GM18519 (cell line): ENCODE measurements around the gene SEBOX.

ENCODE experiments used
- ATAC-seq: cut with Tn5 transposase; IDR thresholded peaks from one replicate; pipeline ENCODE4 v1.9.1; 2021; ENCODE audit warnings: mild to moderate bottlenecking, moderate library complexity; ENCODE audit not compliant: unreplicated experiment, low FRiP score

The SEBOX gene

DNA sequence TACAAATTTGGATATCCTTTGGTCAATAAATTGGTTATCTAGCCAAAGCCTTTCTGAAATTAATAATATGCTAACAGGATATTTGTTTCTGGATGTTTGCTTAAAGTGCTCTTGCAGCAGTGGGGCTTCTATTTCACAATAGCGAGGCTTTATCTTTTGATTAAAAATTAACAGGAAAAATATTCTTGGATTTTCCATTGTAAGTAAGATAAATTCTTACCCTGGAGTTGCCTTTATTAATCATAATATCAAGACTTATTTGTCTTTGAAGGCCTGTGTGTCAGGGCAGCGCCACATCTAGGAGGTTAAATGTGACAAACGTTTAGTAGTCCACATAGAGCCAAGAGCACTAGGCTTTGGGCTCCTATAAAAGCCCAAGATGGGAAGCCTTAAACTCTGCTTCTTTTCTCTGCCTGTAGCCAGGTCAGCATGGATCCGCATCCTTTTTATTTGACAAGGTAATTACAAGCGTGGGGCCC lies 40.7 kb downstream of the SEBOX start:
- ATAC-seq = no peak

DNA sequence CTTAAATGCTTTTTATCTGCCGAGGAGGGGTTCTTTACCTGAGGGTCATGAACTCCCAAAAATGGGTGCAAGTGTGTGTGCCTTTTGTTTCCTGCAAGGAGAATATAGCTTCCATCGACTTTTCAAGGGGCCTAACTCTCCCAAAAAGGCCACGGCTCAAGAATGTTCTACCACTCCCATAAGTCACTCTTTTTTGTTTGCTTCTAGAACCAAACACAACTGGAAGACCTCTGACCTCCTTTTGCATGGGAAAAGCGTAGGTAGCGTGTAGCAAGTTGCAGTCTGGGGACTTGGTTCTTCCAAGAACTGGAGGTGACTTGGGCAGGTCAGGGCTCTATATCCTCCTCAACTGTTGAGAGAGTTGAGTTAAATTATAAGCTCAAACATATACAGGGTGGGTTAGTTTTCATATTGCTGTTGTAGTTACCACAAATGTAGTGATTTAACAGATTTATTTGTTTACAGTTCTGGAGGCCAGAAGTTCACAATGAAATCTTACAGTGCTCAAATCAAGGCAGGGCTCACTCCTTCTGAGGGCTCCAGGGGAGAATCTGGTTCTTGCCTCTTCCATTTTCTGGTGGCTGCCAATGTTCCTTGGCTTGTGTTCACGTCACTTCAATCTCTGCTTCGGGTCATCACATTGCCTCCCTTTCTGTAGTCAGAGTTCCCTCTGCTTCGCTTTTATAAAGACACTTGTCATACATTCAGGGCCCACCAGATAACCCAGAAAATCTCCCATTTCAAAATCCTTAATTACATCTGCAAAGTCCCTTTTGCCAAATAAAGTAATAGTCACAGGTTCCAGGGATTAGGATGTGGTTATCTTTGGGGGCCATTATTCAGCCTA lies 44.6 kb downstream of the SEBOX start:
- no peak for ATAC-seq

DNA sequence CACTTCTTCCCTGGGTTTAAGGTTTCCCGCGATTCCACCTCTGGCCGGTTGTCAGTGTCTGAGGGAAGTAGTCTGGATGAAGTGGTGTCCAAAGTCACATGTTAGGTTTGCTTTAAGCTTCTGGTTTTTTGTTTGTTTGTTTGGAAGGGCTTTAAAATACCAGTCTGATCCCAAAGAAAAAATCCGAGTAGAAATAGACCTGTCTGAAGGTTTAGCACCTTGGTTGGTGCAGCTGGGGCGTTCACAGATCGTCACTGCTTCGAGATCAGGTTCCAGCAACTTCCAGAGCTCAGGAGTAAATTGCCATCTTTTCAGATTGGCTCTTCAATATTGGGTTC lies 45.4 kb downstream of the SEBOX start:
- ATAC-seq = no peak

DNA sequence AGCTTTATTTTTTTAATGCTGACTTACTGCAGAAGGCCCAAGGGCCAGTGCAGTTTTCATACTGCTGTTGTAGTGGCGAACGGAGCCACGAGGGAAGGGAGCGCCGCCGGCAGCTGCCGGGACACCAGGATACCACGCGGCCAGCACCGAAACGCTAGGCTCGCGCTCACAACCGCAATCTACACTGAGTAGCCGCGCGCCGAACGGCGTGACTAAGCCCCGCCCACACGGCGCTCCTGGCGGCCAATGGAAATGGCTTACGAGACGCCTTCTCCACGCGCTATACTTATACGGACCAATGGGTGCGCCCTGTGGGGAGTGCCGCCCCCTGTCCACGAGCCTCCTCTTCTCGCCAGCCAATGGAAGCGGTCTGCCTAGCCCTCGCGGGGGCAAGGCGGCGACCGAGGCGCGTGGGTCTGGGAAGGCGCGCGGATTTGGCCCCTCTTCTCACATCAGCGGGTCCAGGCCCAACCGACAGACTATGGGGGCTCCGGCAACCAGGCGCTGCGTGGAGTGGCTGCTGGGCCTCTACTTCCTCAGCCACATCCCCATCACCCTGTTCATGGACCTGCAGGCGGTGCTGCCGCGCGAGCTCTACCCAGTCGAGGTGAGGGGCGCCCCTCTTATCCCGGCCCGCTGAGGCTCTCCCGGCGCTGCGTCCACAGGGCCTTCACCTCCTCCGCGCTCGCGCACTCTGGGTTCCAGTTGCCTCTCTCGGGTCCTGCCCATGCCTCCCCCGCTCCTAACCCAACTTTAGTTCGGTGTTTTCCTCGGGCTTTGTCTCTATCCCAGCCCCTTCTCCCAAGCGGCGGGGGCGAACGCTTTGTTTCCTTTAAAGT lies 46.0 kb downstream of the SEBOX start, which contains the start of gene TMEM97:
TSS of gene TMEM97 (plus strand) at position 442 of the 839 bp plus-strand sequence. CDS start at position 482, 40 bp downstream.
- peak; percentile 85 for ATAC-seq

- ATAC-seq = peak; percentile 7
These were observed 46.8 kb downstream of the SEBOX start for GRCh38 chr17:28317966-28318758.

DNA sequence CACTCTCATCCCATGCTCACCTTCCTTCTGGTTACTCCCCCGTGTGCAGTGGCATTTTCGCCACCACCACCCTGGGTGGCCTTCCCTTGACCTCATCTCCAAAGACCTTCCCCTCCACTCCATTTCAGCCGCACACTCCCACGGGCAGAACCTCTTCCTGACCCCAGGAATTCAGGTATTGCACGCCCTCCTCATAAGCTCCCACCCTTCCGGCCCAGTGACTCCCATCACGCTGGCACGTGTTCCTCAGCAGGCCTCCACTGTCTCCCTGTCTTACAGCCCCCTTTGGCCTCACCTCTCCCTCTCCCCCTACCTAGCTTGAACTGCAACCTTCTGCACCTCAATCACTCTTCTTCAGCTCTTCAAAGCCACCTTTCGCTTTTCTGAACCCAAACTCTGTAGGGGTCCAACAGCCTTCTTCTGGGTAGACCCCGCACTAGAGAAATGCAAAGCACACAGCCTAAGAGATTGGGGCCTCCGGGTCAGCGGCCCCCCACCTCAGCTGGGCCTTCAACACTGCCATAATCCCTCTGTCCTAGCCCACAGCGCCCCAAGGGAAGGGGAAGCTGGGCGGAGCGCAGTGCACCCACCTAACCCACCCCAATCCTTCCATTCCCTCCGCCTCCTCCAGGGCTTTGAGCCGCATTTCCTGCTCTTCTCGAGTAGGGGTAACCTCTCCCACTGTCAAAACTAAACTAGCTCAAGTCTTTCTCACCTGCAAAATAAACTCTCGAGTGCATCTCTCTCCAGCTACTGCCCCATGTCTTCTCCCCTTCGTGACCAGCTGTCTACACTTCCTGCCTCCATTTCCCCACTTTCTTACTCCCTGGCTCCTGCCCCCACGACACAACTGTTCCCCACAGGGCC lies 47.7 kb downstream of the SEBOX start:
- ATAC-seq = no peak

- no peak for ATAC-seq
These were observed 48.9 kb downstream of the SEBOX start for GRCh38 chr17:28315846-28316705.

DNA sequence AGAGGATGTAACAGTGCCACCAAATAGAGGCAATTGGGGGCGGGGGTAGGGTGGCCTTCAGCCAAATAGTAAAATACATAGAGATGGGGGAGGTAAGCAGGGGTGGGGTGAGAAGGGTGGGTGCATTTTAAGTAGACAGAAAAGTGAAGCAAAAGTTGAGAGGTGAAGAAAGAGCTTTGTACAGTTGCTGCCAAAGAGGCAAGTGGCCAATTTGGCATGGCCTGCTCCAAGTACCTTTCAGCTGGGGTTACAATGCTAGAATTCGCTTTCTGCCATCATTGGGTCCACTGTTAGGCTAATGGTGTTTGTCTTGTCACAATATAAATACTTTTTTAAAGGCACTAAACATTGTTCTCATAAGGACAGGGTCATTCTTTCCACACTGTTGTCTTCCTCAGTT lies 51.2 kb downstream of the SEBOX start:
- ATAC-seq = no peak
